Measurements from ENCODE around the gene WASF2.

The WASF2 gene

GRCh38 chr1:27368869-27369582 lies 120.9 kb downstream of the WASF2 start:
- no peak for DNase-seq

- DNase-seq = no peak
Measured at GRCh38 chr1:27367160-27367650, 122.8 kb downstream of the WASF2 start.

- peak; percentile 9 for DNase-seq
Measured at GRCh38 chr1:27366411-27367159, 123.4 kb downstream of the WASF2 start, which contains the start of gene MAP3K6. Gene MAP3K6, minus strand, starts transcription at chr1:27366961. Its CDS starts 364 bp downstream, at chr1:27366597.

- DNase-seq = no peak
Measured at GRCh38 chr1:27366113-27366410, 123.9 kb downstream of the WASF2 start.

- DNase-seq = peak; percentile 74
Measured at GRCh38 chr1:27365372-27366112, 124.4 kb downstream of the WASF2 start.

GRCh38 chr1:27364696-27365371 lies 125.1 kb downstream of the WASF2 start:
- no peak for DNase-seq

- no peak for DNase-seq
Measured at GRCh38 chr1:27363766-27364695, 125.9 kb downstream of the WASF2 start.

GRCh38 chr1:27361553-27361952 lies 128.4 kb downstream of the WASF2 start:
- DNase-seq = no peak

GRCh38 chr1:27361044-27361402 lies 128.9 kb downstream of the WASF2 start:
- no peak for DNase-seq

GRCh38 chr1:27360159-27361043 lies 129.6 kb downstream of the WASF2 start:
- no peak for DNase-seq

GRCh38 chr1:27359822-27360158 lies 130.2 kb downstream of the WASF2 start:
- no peak for DNase-seq

- no peak for DNase-seq
Measured at GRCh38 chr1:27358928-27359313, 131.0 kb downstream of the WASF2 start.

GRCh38 chr1:27358038-27358927 lies 131.7 kb downstream of the WASF2 start:
- no peak for DNase-seq

- DNase-seq = no peak
Measured at GRCh38 chr1:27357281-27358037, 132.5 kb downstream of the WASF2 start.

- no peak for DNase-seq
Measured at GRCh38 chr1:27356619-27357280, 133.2 kb downstream of the WASF2 start.

- no peak for DNase-seq
Measured at GRCh38 chr1:27356277-27356618, 133.7 kb downstream of the WASF2 start.

GRCh38 chr1:27355683-27356082 lies 134.3 kb downstream of the WASF2 start:
- DNase-seq = no peak
